ENCODE results near the gene USP10.

Gene USP10

DNA sequence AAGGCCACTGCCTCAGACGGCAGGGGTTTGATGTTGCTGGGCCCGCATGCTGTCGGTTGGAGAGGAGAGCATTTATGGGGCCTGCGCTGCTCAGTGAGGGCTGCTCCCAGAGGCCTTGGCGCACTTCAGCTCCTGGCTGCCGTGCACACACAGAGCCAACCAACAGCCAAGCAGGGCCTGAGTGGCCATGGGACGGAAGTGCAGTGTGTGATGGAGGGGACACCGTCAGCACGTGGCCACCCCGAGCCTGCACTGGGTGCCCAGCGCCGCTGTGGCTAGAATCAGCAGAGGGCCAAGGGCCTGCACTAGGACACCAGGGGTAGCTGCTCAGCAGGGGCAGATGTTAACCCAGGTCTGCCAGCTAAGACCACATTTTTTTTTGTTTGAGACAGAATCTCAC is 29.7 kb upstream of the USP10 start:
- TF ChIP-seq FOXM1 (IDR thresholded peaks at IDR 0.05; ENCODE audit: borderline replicate concordance, low read depth) (no peak), CREB1 (IDR thresholded peaks at IDR 0.05; ENCODE audit: low read depth) (no peak), EP300 (IDR thresholded peaks at IDR 0.05; ENCODE audit: borderline replicate concordance) (no peak), ZBTB7A (IDR thresholded peaks at IDR 0.05; ENCODE audit: low read depth) (no peak), TAF1 (IDR thresholded peaks at IDR 0.05; ENCODE audit: low read depth) (no peak), EGR1 (IDR thresholded peaks at IDR 0.05) (no peak)
- TF ChIP-seq, protein P1, sequence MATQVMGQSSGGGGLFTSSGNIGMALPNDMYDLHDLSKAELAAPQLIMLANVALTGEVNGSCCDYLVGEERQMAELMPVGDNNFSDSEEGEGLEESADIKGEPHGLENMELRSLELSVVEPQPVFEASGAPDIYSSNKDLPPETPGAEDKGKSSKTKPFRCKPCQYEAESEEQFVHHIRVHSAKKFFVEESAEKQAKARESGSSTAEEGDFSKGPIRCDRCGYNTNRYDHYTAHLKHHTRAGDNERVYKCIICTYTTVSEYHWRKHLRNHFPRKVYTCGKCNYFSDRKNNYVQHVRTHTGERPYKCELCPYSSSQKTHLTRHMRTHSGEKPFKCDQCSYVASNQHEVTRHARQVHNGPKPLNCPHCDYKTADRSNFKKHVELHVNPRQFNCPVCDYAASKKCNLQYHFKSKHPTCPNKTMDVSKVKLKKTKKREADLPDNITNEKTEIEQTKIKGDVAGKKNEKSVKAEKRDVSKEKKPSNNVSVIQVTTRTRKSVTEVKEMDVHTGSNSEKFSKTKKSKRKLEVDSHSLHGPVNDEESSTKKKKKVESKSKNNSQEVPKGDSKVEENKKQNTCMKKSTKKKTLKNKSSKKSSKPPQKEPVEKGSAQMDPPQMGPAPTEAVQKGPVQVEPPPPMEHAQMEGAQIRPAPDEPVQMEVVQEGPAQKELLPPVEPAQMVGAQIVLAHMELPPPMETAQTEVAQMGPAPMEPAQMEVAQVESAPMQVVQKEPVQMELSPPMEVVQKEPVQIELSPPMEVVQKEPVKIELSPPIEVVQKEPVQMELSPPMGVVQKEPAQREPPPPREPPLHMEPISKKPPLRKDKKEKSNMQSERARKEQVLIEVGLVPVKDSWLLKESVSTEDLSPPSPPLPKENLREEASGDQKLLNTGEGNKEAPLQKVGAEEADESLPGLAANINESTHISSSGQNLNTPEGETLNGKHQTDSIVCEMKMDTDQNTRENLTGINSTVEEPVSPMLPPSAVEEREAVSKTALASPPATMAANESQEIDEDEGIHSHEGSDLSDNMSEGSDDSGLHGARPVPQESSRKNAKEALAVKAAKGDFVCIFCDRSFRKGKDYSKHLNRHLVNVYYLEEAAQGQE (IDR thresholded peaks at IDR 0.05; ENCODE audit: low read depth), result no peak

DNA sequence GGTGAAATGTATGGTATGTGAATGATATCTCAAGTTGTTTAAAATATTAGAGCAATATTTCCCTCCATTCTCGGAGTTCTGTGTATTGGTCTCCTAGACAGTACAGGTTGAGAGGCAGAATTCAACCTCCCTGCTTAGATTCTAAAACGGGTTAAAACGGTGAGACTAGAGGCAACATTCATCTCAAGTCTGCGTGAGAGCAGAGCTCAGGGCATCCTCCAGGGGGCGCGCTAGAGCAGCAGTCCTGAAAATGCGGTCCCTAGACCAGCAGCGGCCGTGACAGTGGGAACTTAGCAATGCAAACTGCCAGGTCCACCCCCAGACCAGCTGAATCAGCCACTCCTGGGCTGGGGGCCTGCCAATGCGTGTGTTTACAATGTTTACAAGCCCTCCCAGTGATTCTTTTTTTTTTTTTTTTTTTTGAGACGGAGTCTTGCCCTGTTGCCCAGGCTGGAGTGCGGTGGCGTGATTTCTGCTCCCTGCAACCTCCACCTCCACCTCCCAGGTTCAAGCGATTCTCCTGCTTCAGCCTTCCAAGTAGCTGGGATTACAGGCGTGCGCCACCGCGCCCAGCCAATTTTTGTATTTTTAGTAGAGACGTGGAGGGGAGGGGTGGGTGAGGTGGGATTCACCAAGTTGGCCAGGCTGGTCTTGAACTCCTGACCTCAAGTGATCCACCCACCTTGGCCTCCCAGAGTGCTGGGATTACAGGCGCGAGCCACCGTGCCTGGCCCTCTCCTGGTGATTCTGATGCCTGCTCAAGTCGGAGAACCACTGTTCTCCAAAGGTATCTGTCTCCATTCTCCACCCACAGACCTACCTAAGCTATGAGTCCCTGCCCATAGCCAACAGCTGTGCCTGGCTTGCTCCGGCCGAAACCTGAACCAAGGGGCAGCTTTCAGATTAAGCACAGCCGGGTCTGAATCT is 27.3 kb upstream of the USP10 start:
- TF ChIP-seq, protein P1 (IDR thresholded peaks at IDR 0.05; ENCODE audit: low read depth), result no peak
- peak; percentile 83 for TF ChIP-seq RAD21 (IDR thresholded peaks at IDR 0.05; ENCODE audit: low read depth)

DNA sequence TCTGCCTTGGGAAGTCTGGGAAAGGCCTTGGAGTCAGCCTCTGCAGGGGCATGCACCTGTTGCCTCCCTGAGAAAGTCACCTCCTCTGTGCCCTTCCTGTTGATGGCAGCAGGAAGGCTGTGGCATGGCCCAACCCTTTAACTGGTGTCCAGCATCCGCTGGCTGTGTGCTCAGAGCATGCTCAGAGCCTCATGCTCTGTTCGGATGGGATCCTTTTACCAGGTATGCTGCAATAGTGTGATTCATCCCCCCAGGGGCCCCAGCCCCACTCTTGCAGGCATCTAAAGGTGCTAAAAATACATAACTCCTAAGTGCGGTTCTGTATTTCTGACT is 26.6 kb upstream of the USP10 start:
- no peak for TF ChIP-seq EGR1 (IDR thresholded peaks at IDR 0.05)
- TF ChIP-seq EP300 (IDR thresholded peaks at IDR 0.05; ENCODE audit: borderline replicate concordance), result no peak
- no peak for TF ChIP-seq TAF1 (IDR thresholded peaks at IDR 0.05; ENCODE audit: low read depth)
- TF ChIP-seq TEAD4 (IDR thresholded peaks at IDR 0.05), result no peak
- no peak for TF ChIP-seq CEBPB (IDR thresholded peaks at IDR 0.05)
- no peak for TF ChIP-seq RAD21 (IDR thresholded peaks at IDR 0.05; ENCODE audit: low read depth)
- TF ChIP-seq, protein P2, sequence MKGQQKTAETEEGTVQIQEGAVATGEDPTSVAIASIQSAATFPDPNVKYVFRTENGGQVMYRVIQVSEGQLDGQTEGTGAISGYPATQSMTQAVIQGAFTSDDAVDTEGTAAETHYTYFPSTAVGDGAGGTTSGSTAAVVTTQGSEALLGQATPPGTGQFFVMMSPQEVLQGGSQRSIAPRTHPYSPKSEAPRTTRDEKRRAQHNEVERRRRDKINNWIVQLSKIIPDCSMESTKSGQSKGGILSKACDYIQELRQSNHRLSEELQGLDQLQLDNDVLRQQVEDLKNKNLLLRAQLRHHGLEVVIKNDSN (IDR thresholded peaks at IDR 0.05), result no peak
- no peak for TF ChIP-seq TCF12 (IDR thresholded peaks at IDR 0.05; ENCODE audit: low read depth)
- no peak for TF ChIP-seq NFIC (IDR thresholded peaks at IDR 0.05)
- TF ChIP-seq FOXM1 (IDR thresholded peaks at IDR 0.05; ENCODE audit: borderline replicate concordance, low read depth), result no peak
- TF ChIP-seq, protein P3, sequence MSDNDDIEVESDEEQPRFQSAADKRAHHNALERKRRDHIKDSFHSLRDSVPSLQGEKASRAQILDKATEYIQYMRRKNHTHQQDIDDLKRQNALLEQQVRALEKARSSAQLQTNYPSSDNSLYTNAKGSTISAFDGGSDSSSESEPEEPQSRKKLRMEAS (IDR thresholded peaks at IDR 0.05), result no peak
- no peak for TF ChIP-seq CREB1 (IDR thresholded peaks at IDR 0.05; ENCODE audit: low read depth)
- TF ChIP-seq, protein P1 (IDR thresholded peaks at IDR 0.05; ENCODE audit: low read depth), result no peak
- TF ChIP-seq YY1 (IDR thresholded peaks at IDR 0.05; ENCODE audit: low read depth), result no peak
- TF ChIP-seq ZBTB7A (IDR thresholded peaks at IDR 0.05; ENCODE audit: low read depth), result no peak

DNA sequence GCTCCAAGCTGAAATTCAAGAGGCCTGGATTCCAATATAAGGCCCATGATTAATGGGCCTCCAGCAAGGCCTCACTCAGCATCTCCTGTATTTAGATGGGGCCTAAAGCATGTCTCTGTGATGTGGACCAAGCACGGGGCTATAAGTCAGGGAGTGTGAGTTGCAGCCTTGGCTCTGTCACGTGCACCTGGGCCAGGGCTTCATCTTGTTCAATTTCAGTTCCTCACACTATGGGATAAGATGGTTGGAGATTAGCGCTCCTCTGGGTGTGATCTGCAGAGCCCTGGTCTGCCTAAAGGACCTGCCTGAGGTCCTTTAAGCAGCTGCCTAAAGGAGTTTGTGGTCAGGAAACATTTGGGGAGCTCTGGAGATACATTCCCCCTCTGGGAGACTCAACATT is 26.2 kb upstream of the USP10 start:
- TF ChIP-seq, protein P1 (IDR thresholded peaks at IDR 0.05; ENCODE audit: low read depth), result no peak
- TF ChIP-seq TCF12 (IDR thresholded peaks at IDR 0.05; ENCODE audit: low read depth), result no peak
- TF ChIP-seq CEBPB (IDR thresholded peaks at IDR 0.05), result no peak
- TF ChIP-seq ZBTB7A (IDR thresholded peaks at IDR 0.05; ENCODE audit: low read depth), result no peak
- no peak for TF ChIP-seq TEAD4 (IDR thresholded peaks at IDR 0.05)
